ENCODE data around the gene KLF9. TPM values are rescaled to one million over a fixed set of nuclear protein-coding genes. Genes with fewer than 3 reads are reported as not detected.

Gene KLF9
- total and polyA plus RNA-seq, 2 donors (not counting 3 experiments of a cell fraction or from before 2014, with no cell fraction given), result 7.3 to 17.2 TPM

DNA sequence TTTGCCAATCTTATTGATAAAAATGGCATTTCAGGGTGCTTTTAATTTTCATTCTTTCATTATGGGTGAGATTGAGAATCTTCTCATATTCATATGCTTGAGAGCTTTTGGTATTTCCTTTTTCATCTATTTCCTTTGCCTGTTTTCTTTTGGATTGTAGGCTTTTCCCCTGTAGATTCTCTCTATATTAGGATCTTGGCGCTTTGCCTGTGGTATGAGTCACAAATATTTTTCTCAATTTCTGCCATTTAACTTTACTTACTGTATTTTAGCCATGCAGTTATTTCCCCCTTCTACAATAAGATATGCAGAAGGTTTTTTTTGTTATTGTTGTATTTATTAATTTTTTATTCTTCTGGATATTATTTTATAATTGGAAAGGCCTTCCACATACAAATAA lies 21.5 kb upstream of the KLF9 start:
- CTCF ChIA-PET, result interaction anchor here (0.7 to 2.0 kb wide), 7 partner anchors 8 to 49 kb away, joined by 3 to 6 read pairs (median 4); no protein-coding TSS in a partner anchor
- peak overlapping the region; percentile 68 for H3K4me2 ChIP-seq (ENCODE audit: insufficient read depth, low read length)
- no peaks in the 10 kb centered on the region for H4K20me1 ChIP-seq (replicated peaks; ENCODE audit: control insufficient read depth, extremely low read depth, insufficient read depth, low read length)
- no peaks in the 10 kb centered on the region for H3K9me3 ChIP-seq (replicated peaks; ENCODE audit: control insufficient read depth, insufficient read depth, low read length)
- H3K36me3 ChIP-seq (ENCODE audit: control insufficient read depth in 2 of 2, extremely low read depth in 1 of 2, insufficient read depth in 2 of 2, low read length in 2 of 2), result no peaks in the 10 kb centered on the region
- no TSS peak for BruUV-seq (replicated peaks)
- peak; percentile 26 for FAIRE-seq
- H3K4me3 ChIP-seq (replicated peaks in 1 of 3; ENCODE audit: insufficient read depth in 1 of 3, low read depth in 1 of 3, low read length in 3 of 3), result peak overlapping the region in 1 of 3 experiments; percentile 13
- no peaks in the 10 kb centered on the region for H3K79me2 ChIP-seq (ENCODE audit: control insufficient read depth, insufficient read depth, low read length)
- peak overlapping the region; percentile 14 for H3K9ac ChIP-seq (replicated peaks; ENCODE audit: extremely low read depth, insufficient read depth, low read length)
- dilution Hi-C loops (cut with MboI; ENCODE audit: extremely low pct_ligation_motif_present, low sequenced_read_pairs), result no loop called here
- no peaks in the 10 kb centered on the region for H3K9me1 ChIP-seq (replicated peaks; ENCODE audit: control insufficient read depth, extremely low read depth, insufficient read depth, low read length)
- no peaks in the 10 kb centered on the region for H3K27me3 ChIP-seq (ENCODE audit: control insufficient read depth in 2 of 2, insufficient read depth in 2 of 2, low read length in 2 of 2)
- POLR2A ChIA-PET, result interaction anchor here (0.8 kb wide), 1 partner anchor 17 kb away, joined by 3 read pairs; no protein-coding TSS in a partner anchor
- H2AFZ ChIP-seq (ENCODE audit: low read depth, low read length), result no peak overlapping the region
- intact Hi-C loops (cut with micrococcal nuclease), result no loop called here
- H3K27ac ChIP-seq (ENCODE audit: insufficient read depth, low read depth, low read length), result peak overlapping the region; percentile 68
- peaks cover 48% of the 10 kb centered on the region for H3K4me1 ChIP-seq (ENCODE audit: control insufficient read depth, extremely low read depth, insufficient read depth, low read length)
- TF ChIP-seq, protein P1, sequence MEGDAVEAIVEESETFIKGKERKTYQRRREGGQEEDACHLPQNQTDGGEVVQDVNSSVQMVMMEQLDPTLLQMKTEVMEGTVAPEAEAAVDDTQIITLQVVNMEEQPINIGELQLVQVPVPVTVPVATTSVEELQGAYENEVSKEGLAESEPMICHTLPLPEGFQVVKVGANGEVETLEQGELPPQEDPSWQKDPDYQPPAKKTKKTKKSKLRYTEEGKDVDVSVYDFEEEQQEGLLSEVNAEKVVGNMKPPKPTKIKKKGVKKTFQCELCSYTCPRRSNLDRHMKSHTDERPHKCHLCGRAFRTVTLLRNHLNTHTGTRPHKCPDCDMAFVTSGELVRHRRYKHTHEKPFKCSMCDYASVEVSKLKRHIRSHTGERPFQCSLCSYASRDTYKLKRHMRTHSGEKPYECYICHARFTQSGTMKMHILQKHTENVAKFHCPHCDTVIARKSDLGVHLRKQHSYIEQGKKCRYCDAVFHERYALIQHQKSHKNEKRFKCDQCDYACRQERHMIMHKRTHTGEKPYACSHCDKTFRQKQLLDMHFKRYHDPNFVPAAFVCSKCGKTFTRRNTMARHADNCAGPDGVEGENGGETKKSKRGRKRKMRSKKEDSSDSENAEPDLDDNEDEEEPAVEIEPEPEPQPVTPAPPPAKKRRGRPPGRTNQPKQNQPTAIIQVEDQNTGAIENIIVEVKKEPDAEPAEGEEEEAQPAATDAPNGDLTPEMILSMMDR (IDR thresholded peaks at IDR 0.05; ENCODE audit: extremely low read depth in 1 of 2, insufficient read depth in 1 of 2, low read depth in 1 of 2, low read length in 2 of 2), result no peak
- no peak for TF ChIP-seq EZH2 (IDR thresholded peaks at IDR 0.05; ENCODE audit: borderline replicate concordance, low read depth, low read length, severe bottlenecking)
- no peak for TF ChIP-seq POLR2A (IDR thresholded peaks at IDR 0.05; ENCODE audit: low read depth, low read length)
- TF ChIP-seq JUN (IDR thresholded peaks at IDR 0.05; ENCODE audit: borderline replicate concordance, insufficient read depth, insufficient read length, low read depth), result peak; percentile 79
- TF ChIP-seq MAX (IDR thresholded peaks at IDR 0.05; ENCODE audit: insufficient read depth, insufficient read length), result no peak
- TF ChIP-seq FOS (IDR thresholded peaks at IDR 0.05; ENCODE audit: borderline replicate concordance, insufficient read depth, low read length), result peak; percentile 89
- no peak for TF ChIP-seq GATA2 (IDR thresholded peaks at IDR 0.05; ENCODE audit: insufficient read depth, insufficient read length, low read depth, low read length)
- peak; percentile 22 for TF ChIP-seq POLR2AphosphoS5 (IDR thresholded peaks at IDR 0.05; ENCODE audit: insufficient read depth, low read depth, low read length)
- peak; percentile 93 for DNase-seq (ENCODE audit: low read depth, low spot score)
